Astrocyte (in vitro differentiated cells and primary cell): Measurements from ENCODE around the gene PPP2R5C. TPM values are rescaled to one million over a fixed set of nuclear protein-coding genes. Genes with fewer than 3 reads are reported as not detected.
A peak's percentile ranks its signal among the peaks of the same experiment; 100 is the strongest.

Experiments used
- DNase-seq: peaks from one replicate; pipeline ENCODE4 v3.0.0-alpha.2; 2010; ENCODE audit warnings: low read depth
- FAIRE-seq: peaks from 2 replicates; lab custom pipeline; 2011; peaks lifted over from hg19 to GRCh38; lab: Jason Lieb, UNC
- H2AFZ ChIP-seq: 2 replicates; pipeline ENCODE4 v1.6.0; 2012; ENCODE audit warnings: low read depth, low read length, inconsistent platforms
- H3K27ac ChIP-seq: 2 replicates; pipeline ENCODE4 v1.5.1; 2011; ENCODE audit warnings: low read depth, low read length, inconsistent platforms
- H3K27me3 ChIP-seq: 2 replicates; pipeline ENCODE4 v1.6.0; 2011; ENCODE audit warnings: low read length, inconsistent platforms; ENCODE audit not compliant: insufficient read depth
- H3K36me3 ChIP-seq: 2 replicates; pipeline ENCODE4 v1.5.1; 2011; ENCODE audit warnings: low read length, inconsistent platforms; ENCODE audit not compliant: insufficient read depth
- H3K4me1 ChIP-seq: 2 replicates; pipeline ENCODE4 v1.5.1; 2011; ENCODE audit warnings: low read length, inconsistent platforms; ENCODE audit not compliant: insufficient read depth
- H3K4me2 ChIP-seq: 2 replicates; pipeline ENCODE4 v1.6.0; 2012; ENCODE audit warnings: low read length, inconsistent platforms
- H3K4me3 ChIP-seq: 2 replicates; pipeline ENCODE4 v1.5.1; 2011; ENCODE audit warnings: low read depth, mild to moderate bottlenecking, low read length, inconsistent platforms; ENCODE audit not compliant: insufficient read depth
- H3K79me2 ChIP-seq: 2 replicates; pipeline ENCODE4 v1.6.0; 2012; ENCODE audit warnings: mild to moderate bottlenecking, low read length, inconsistent platforms; ENCODE audit not compliant: insufficient read depth
- H3K9ac ChIP-seq: 2 replicates; pipeline ENCODE4 v1.6.0; 2012; ENCODE audit warnings: mild to moderate bottlenecking, low read length, inconsistent platforms
- H3K9me3 ChIP-seq: 2 replicates; pipeline ENCODE4 v1.5.1; 2012; ENCODE audit warnings: low read depth, mild to moderate bottlenecking, low read length, inconsistent platforms; ENCODE audit not compliant: insufficient read depth
- H4K20me1 ChIP-seq: 2 replicates; pipeline ENCODE4 v1.6.0; 2012; ENCODE audit warnings: low read length, inconsistent platforms; ENCODE audit not compliant: insufficient read depth
- H3K27ac Mint-ChIP-seq: one replicate; pipeline ENCODE4 v1.8.0; 2021; ENCODE audit warnings: mild to moderate bottlenecking, mixed read lengths; ENCODE audit not compliant: unreplicated experiment
- H3K27me3 Mint-ChIP-seq: one replicate; pipeline ENCODE4 v1.8.0; 2021; ENCODE audit warnings: low read depth, mixed read lengths; ENCODE audit not compliant: unreplicated experiment
- H3K36me3 Mint-ChIP-seq: one replicate; pipeline ENCODE4 v1.8.0; 2021; ENCODE audit warnings: low read depth, mixed read lengths; ENCODE audit not compliant: unreplicated experiment
- H3K4me1 Mint-ChIP-seq: one replicate; pipeline ENCODE4 v1.8.0; 2021; ENCODE audit warnings: low read depth, mixed read lengths; ENCODE audit not compliant: unreplicated experiment
- H3K4me3 Mint-ChIP-seq: one replicate; pipeline ENCODE4 v1.8.0; 2021; ENCODE audit warnings: mild to moderate bottlenecking, moderate library complexity, mixed read lengths; ENCODE audit not compliant: unreplicated experiment
- H3K9me3 Mint-ChIP-seq: one replicate; pipeline ENCODE4 v1.8.0; 2021; ENCODE audit warnings: mild to moderate bottlenecking, mixed read lengths; ENCODE audit not compliant: unreplicated experiment
- CTCF ChIP-seq: IDR thresholded peaks from 2 replicates; pipeline ENCODE4 v1.5.1; 2011; ENCODE audit warnings: low read depth, mild to moderate bottlenecking, inconsistent platforms, low read length, moderate library complexity; ENCODE audit not compliant: insufficient read depth
- EZH2 ChIP-seq: IDR thresholded peaks from 2 replicates; pipeline ENCODE4 v1.6.1; 2012; ENCODE audit warnings: mild to moderate bottlenecking, low read length, inconsistent platforms; ENCODE audit not compliant: insufficient read depth
- total RNA-seq: library from RNA; stranded (reverse); gene quantifications from 2 replicates; pipeline ENCODE4 v1.2.1, GENCODE V29; 2021

PPP2R5C gene
- total RNA-seq, 1 donor from 2014 or later, result 102 TPM

- Histone ChIP-seq H3K36me3 (peaks cover 12% of the 10 kb centered on the region), H3K4me2 (peak overlapping the region; percentile 89), H3K79me2 (peaks cover 57% of the 10 kb centered on the region), H3K27me3 (no peaks in the 10 kb centered on the region), H3K27ac (peak overlapping the region; percentile 89), H2AFZ (peak overlapping the region; percentile 66), H4K20me1 (peaks cover 30% of the 10 kb centered on the region), H3K9me3 (no peaks in the 10 kb centered on the region), H3K4me1 (peaks cover 28% of the 10 kb centered on the region), H3K9ac (peak overlapping the region; percentile 95), H3K4me3 (peak overlapping the region; percentile 89)
- H3K9me3 Mint-ChIP-seq, result no peaks in the 10 kb centered on the region
- DNase-seq (no peak), FAIRE-seq (no peak)
- H3K4me1 Mint-ChIP-seq, result peaks cover 40% of the 10 kb centered on the region
- peaks cover 9% of the 10 kb centered on the region for H3K36me3 Mint-ChIP-seq
- peak overlapping the region; percentile 81 for H3K27ac Mint-ChIP-seq
- peak overlapping the region; percentile 98 for H3K4me3 Mint-ChIP-seq
- TF ChIP-seq CTCF, result no peak
- H3K27me3 Mint-ChIP-seq, result no peaks in the 10 kb centered on the region
Measured at GRCh38 chr14:101965181-101965544, 203.7 kb downstream of the PPP2R5C start.

GRCh38 chr14:101965770-101966722 lies 204.5 kb downstream of the PPP2R5C start:
- Histone ChIP-seq H3K4me1 (peaks cover 33% of the 10 kb centered on the region), H3K9me3 (no peaks in the 10 kb centered on the region), H3K27me3 (no peaks in the 10 kb centered on the region), H3K4me3 (peak overlapping the region; percentile 89), H3K9ac (peak overlapping the region; percentile 95), H4K20me1 (peaks cover 30% of the 10 kb centered on the region), H3K4me2 (peak overlapping the region; percentile 89), H2AFZ (no peak overlapping the region), H3K36me3 (peaks cover 12% of the 10 kb centered on the region), H3K27ac (peak overlapping the region; percentile 89), H3K79me2 (peaks cover 65% of the 10 kb centered on the region)
- Mint-ChIP-seq H3K4me1 (peaks cover 45% of the 10 kb centered on the region), H3K27me3 (no peaks in the 10 kb centered on the region), H3K36me3 (peaks cover 10% of the 10 kb centered on the region), H3K27ac (peak overlapping the region; percentile 81), H3K9me3 (no peaks in the 10 kb centered on the region), H3K4me3 (peak overlapping the region; percentile 98)
- no peak for DNase-seq
- FAIRE-seq, result no peak
- TF ChIP-seq CTCF (no peak), EZH2 (no peak)

- Histone ChIP-seq H3K4me1 (peaks cover 37% of the 10 kb centered on the region), H3K9ac (peak overlapping the region; percentile 95), H3K27me3 (no peaks in the 10 kb centered on the region), H3K9me3 (no peaks in the 10 kb centered on the region), H3K4me2 (peak overlapping the region; percentile 89), H3K79me2 (peaks cover 72% of the 10 kb centered on the region), H3K36me3 (peaks cover 12% of the 10 kb centered on the region), H3K4me3 (peak overlapping the region; percentile 89), H2AFZ (no peak overlapping the region), H3K27ac (peak overlapping the region; percentile 89), H4K20me1 (peaks cover 30% of the 10 kb centered on the region)
- peak overlapping the region; percentile 98 for H3K4me3 Mint-ChIP-seq
- H3K36me3 Mint-ChIP-seq, result peaks cover 10% of the 10 kb centered on the region
- no peaks in the 10 kb centered on the region for H3K27me3 Mint-ChIP-seq
- TF ChIP-seq EZH2, result no peak
- TF ChIP-seq CTCF, result no peak
- no peak for FAIRE-seq
- no peaks in the 10 kb centered on the region for H3K9me3 Mint-ChIP-seq
- H3K4me1 Mint-ChIP-seq, result peaks cover 39% of the 10 kb centered on the region
- peak overlapping the region; percentile 71 for H3K27ac Mint-ChIP-seq
- no peak for DNase-seq
Measured at GRCh38 chr14:101966742-101967141, 205.2 kb downstream of the PPP2R5C start.
